Jurkat, Clone E6-1 (cell line): Measurements from ENCODE around the gene OCA2.

Experiments
- DNase-seq: peaks from one replicate; pipeline ENCODE4 v3.0.0-alpha.2; 2011; ENCODE audit warnings: low read depth, low spot score
- H3K4me3 ChIP-seq: 2 replicates; pipeline ENCODE4 v1.5.1; 2011; ENCODE audit warnings: mild to moderate bottlenecking, low read length, control low read depth, moderate library complexity

Gene OCA2

DNA sequence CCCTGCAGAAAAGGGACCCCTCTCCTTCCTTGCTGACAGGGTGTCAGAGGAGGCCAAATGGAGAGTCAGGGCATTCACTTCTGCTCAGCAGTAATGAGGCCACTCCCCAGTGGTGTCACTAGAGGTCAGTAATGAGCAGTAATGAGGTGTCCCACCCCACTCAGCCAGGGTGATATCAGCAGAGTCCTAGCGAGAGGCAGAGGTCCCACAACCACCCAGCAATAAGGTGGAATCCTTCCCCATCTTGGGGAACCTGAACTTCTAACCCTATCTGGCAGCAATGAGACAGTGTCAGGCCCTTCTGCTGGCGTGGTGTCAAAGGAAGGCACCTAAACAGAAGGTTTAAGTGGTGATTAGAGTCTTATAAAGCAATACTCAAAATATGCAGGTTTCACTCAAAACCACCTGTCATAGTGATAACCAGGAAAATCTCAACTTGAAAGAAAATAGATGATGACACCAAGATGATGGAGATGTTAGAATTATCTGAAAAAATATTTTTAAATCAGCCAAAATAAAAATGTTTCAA is 12.9 kb downstream of the OCA2 start:
- peak; percentile 47 for DNase-seq

DNA sequence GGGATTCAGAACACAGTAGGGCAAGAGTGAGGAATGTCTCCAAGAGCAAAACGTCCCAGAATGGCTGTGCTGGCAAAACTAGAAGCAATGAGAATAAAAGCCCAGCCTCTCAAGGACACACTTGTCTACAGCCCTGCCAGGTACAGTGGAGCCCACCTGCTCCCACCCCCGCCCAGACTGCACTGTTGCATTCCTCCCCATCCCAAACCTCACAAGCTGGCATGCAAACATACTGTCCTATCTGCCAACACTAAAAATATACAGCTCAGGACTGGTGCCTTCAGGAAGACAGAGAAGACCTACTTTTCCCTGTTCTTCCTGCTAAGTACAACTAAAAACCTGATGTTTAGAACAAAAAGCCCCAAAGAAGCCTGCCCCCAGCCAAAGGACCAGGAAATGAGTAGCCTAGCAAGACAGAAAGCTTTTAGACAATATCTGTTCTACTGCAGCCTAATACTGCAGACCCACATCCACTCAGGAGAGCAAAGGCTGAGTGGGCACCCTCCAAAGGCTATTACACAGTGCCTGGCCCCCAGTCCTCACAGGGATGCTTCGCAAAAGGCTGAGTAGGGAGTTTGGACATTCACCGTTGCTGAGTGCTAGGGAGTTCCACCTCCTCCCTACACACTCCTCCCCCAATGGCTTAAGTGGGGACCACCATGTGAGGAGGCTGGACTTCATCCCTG is 13.5 kb downstream of the OCA2 start:
- no peak for DNase-seq
- no peak overlapping the region for H3K4me3 ChIP-seq

More for the DNA sequence above, 12.9 kb downstream of the OCA2 start:
- H3K4me3 ChIP-seq = no peak overlapping the region

DNA sequence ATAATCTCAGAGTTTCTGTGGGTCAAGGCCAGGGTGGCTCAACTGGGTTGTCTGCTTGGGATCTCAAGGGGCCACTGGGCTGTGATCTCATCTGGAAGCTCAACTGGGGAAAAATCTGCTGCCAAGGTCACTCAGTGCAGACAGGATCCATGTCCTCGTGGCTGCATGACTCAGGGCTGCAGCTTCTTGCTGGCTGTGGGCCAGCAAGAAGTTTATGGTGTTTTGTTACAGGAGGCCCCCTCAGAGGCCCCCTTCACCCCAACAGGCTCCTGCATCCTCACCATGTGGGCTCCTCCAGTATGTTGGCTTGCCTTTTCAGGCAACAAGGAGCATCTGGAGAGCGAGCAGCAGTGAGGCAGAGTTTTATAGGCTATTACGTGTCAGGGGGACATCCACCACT is 14.6 kb downstream of the OCA2 start:
- no peak for DNase-seq
- no peak overlapping the region for H3K4me3 ChIP-seq

DNA sequence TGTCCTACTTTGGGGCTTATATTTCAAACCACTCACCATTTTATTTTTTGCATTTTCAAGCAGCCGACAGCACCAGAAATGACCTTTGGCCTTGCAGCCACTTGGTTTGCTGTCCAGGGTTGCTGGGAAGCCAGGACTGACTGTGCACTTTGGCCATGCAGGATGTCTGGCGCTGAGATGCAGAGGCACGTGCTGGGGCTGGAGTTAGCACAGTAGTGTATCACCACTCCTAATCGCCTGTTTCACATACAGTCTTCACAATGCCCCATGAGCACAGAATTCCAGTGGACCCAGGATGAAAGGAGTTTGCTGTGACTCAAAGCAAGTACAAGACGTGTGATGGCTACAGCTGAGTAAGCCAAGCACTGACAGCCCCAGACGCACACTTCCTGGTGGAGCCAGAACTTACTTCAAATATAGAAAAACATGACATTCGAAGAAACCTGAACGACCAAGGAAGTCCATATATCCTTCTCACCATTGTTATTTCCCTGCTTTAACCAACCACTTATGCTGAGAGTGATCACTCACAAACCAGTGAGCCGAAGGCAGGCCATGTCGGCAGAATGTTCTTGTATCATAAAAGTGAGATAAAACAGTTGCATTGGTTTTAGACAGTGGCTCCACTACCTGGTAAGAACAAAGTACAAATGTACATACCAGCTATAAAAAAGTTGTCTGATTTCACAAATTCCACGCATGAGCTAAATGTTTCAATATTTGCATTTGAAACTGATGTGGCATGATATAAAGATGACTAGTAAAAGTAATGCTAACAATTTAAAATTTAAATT is 16.0 kb downstream of the OCA2 start:
- DNase-seq = no peak
- no peak overlapping the region for H3K4me3 ChIP-seq

DNA sequence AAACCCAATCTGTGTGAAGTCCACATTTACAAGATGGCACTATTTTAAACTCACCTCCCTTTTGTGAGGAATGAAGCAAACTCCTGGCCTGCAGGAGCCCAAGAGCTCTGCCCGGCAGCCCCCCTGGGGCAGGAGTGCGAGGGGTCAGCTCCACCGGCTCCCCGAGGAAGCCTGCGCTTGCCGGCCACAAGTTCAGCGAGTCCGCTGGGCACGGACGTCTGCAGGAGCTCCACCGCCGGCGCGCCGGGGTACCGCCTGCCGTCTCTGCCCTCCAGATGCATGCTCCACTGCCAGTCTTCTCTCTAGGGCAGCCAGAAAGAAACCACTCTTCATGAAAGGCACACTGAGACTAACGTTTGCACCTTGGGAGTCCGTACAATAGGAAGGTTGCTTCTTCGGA is 17.5 kb downstream of the OCA2 start:
- no peak for DNase-seq
- no peak overlapping the region for H3K4me3 ChIP-seq

DNA sequence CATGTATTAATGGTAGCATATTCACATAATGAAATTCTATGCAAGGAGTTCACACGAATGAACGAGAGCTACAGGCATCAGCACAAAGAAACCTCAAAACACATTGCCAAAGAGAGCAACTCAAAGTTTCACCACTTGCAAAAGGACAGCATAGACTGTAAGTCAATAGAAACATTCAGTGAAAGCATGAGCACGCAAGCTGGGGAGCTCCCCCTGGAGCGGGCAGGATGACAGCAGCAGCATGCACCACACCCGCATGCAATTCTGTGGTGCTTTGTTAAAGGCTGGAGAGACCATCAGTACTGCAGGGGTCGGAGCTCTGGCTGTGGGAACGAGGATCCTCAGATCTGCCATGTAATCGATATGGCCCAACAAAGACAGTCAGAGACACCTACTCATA is 18.7 kb downstream of the OCA2 start:
- H3K4me3 ChIP-seq = no peak overlapping the region
- DNase-seq = no peak

DNA sequence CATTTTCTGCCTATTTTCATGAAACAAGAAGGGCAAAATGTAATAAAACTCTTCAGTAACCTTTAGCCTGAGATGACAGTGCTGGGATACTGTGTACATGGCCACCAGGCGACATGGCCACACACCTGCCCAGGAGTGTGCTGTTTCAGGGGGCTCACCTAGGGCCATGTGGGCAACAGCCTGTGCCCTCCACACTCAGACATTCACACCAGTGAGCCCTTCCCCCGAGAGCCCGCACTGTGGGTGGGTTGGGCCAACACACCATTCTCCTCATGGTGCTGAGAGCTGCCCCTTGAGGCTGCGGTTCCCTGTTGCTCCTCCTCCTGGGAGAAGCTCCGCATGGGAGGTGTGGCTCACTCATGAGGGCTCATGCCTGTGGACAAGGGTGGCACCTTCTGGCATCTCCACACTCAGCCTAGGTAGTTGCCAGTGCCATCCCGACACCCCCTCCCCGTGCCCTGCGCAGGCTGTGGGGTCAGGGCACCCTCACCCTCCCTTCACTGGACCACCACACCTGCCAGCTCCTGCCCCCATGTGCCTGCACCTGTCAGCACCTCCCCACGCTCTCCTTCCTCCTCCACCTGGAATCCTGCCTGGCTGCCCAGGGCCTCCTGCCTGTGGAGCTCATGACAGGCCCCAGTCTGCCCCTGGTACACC is 19.7 kb downstream of the OCA2 start:
- DNase-seq = no peak
- no peak overlapping the region for H3K4me3 ChIP-seq

DNA sequence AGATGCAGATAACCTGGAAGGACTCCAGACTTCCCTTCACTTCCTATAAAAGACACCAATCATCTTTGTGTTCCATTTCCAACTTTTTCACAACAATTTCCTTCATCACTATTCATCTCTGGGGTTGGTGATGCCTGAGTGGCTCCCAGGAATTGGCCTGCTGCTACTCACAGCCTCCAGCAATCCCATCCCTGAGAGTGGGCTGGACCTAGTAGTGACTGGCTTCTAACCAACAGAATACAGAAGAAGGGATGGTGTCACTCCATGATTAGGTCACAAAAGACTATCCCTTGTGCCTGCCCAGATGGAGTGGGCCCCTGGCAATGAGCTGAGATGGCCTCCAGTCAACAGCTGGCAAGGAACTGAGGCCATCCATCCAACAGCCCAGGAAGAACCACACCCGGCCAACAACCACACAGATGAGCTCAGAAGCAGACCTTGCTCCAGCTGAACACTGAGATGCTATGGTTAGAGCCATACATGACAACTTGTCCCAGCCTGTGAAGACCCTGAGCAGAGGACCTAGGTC is 20.9 kb downstream of the OCA2 start:
- no peak for DNase-seq
- H3K4me3 ChIP-seq = no peak overlapping the region

DNA sequence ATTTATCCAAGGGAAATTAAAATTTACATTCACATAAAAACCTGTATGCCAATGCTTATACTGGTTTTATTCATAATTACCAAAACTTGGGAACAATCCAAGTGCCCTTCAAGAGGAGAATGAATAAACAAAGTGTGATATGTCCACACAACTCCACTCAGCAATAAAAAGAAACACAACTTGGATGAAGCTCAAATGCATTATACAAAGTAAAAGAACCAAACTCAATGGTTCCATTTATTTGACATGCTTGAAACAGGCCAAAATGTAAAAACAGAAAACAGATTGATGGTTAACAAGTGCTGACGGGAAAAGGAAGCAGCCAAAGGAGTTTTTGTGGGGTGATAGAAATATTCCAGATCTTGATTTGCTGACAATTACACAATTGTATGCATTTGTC is 23.5 kb downstream of the OCA2 start:
- no peak for DNase-seq
- no peak overlapping the region for H3K4me3 ChIP-seq

DNA sequence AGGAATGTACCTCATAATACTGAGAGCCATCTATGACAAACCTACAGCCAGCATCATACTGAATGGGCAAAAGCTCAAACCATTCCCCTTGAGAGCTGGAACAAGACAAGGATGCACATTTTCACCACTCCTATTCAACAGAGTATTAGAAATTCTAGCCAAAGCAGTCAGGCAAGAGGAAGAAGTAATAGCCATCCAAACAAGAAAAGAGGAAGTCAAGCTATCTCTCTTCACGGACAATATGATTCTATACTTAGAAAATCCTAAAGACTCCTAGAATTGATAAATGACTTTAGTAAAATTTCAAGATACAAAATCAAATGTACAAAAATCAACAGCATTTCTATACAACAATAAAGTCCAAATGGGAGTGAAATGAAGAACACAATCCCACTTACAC is 30.2 kb downstream of the OCA2 start:
- no peak overlapping the region for H3K4me3 ChIP-seq
- no peak for DNase-seq

DNA sequence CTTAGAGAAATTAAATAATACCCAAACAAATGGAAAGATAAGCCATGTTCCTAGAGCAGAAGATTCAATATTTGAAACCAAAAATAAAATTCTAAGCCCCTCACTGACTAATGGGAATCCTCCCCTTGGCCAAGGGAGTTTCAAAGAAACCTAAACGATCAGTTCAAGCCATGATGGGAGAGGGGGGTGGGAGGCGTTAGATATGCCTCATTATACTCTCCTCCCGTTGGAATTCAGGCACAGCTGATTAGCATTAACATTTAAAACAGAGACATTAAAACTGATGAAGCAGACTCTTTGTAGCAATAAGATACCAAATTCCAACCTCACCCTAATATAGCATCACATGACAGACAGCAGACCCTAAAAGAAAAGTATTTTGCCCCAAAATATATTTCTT is 32.9 kb downstream of the OCA2 start:
- H3K4me3 ChIP-seq = no peak overlapping the region
- DNase-seq = no peak

DNA sequence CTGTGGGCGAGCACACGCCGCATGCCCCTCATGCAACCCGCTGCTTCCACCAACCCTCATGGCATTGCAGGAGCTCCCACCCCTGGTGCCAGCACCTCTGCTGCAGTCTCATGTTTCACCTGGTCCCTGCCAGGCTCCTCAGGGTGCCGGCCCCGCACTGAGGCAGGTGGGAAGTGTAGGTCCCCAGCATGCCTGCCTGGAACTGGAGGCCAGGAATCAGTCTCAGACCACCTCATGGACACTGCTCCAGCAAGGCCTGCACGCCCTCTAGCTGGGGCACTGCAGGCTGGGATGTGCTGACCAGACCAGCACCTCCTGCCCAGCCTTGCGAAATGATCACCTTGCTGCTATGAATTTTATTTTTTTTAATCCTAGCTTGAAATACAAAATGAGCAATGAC is 39.1 kb downstream of the OCA2 start:
- DNase-seq = no peak
- H3K4me3 ChIP-seq = no peak overlapping the region

DNA sequence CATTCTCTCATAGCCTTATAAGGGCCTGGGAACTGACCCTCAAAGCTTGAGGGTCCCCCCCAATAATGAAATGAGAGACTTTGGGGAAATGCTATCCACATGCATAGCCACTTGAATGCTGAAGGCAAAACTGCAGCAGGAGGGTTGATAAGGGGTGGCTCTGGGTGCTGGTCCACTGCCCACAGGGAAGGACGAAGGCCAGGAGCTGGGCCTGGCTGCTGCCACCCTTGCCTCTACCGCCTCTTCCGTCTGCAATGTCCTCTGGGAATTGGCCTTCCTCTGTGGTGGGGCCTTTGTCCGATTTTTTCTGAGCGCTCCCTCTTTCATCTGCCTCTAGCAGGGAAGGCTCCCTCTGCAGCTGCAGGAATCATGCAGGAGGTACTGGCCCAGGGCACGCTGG is 41.0 kb downstream of the OCA2 start:
- no peak for DNase-seq
- no peak overlapping the region for H3K4me3 ChIP-seq

DNA sequence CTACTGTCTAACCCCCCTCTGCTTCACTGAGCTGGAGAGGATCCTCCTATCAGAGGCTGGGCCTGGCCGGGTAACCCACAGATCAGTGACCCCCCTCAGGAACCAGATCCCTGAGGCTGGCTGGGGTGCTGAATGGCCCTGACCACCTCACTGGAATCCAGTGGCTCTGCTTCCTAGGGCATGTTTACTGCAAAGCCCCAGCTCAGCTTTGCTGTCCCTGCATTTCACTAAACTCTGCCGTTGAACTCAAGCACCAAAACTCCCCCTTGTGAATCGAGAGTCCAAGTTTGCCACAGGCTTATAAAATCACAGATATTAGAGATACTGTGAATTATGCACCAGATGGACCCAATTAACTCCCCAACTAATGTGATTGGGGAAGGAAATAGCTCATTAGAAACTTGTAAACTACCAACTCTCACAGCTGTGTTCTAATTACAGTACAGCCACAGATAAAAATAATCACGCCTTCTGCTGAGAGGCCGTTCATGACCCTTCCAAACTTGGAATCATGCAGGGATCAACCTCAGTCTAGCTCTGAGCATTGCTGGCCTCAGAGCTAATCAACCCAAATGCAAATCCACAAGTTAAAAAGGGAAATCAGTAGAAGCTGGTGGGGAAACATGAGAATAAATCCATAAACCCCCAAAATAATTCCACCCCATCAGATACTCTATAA is 47.0 kb downstream of the OCA2 start:
- no peak overlapping the region for H3K4me3 ChIP-seq
- DNase-seq = no peak

DNA sequence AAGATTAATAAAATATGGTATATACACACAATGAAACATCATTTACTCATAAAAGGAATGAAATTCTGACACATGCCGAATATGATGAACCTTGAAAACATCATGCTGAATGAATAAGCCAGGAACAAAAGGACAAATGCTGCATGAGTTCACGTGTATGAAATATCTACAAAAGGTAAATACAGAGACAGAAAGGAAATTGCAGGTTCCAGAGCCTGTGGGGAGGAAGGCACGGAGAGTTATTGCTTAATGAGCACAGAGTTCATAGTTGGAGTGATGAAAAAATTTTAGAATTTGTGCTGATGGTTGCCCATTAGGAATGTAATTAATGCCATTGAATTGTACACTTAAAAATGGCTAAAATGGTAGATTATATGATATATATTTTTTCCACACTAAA is 49.5 kb downstream of the OCA2 start:
- DNase-seq = no peak
- H3K4me3 ChIP-seq = no peak overlapping the region

DNA sequence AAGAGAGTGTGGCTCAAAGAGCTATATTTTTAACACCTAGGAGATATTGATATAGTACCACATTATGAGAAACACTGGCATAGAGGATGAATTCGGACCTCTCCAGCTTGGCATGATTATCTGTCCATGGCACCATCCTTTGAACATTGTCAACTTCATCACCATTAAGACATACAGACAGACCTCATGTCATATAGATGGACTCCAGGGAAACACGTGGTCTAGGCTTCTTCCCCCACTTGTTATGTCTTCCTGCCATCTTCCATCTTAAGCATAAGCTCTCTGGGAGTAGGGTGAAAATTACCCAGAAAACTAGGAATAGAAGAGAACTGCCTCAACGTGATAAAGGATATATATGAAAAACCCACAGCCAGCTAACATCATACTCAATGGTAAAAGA is 51.8 kb downstream of the OCA2 start:
- H3K4me3 ChIP-seq = no peak overlapping the region
- DNase-seq = no peak

DNA sequence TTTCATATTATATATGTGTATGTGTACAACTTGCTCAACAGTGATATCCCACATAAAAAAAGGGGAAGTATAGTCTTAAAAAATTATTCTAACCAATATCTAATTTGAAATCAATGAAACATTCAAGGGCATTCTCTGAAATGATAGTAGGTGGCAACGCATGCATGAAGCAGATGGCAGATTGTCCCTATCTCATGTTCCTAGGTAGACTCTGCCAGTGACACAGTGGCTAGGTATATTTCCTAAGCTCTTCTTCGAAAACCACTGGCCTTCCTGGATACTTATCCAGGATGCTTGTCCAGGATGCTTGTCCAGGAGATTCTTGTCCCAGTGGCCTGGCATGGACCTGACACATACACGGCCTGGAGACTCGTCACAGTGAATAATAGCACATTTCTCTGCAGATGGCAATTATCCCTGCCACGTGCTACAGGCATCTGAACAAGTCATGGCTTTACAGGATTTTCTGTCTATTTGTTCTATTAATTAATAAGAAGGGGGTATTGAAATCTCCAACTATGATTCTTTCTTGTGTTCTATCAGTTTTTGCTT is 54.9 kb downstream of the OCA2 start:
- DNase-seq = no peak
- no peak overlapping the region for H3K4me3 ChIP-seq

DNA sequence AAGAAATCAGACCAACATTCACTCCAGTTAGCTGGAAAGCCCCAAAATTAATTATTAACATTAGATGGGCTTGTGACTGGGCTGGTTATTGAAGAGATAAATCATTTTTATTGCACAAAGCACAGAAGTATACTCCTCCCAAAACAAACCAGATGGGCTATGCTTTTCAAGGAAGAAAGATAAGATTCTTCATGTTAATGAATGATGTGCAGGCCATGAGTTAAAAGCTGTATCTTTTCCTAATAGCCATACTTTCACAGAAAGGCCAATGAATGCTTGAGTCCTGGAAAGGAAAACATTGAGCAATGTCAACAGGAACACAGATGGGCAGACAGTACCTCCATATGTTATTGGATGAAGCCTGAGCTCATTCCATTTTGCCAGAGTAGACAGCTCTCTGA is 55.4 kb downstream of the OCA2 start:
- DNase-seq = no peak
- H3K4me3 ChIP-seq = no peak overlapping the region

DNA sequence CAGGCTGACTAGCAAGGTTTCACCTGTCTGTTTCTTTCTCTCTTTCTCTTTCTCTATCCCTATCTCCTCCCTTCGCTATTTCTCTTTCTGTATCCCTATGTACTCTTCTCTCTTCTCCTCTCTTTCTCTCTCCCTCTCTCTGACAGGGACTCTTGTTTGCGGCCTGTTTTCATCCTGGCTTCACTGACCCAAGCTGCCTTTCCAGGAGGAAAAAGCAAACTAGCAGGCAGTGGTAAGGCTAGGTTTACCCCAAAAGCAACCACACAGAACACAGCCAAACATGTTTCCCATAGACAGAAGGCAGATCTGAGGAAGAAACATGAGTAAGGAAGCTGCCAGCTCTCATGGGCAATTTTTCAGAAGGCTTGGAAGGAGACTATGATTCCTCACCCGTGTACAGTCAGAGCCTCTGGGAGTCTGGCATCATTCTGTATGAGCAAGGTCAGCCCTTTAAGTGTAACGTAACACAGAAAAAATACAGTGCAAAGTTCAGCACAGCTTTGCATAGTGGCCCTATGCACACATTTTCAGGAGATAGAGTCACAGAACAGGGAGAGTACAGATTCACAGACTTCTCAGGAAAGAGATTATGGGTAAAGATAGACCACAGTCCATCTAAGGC is 61.0 kb downstream of the OCA2 start:
- H3K4me3 ChIP-seq = no peak overlapping the region
- no peak for DNase-seq
